IMR-90 (cell line): ENCODE data around the gene CLEC16A. TPM values are rescaled to one million over a fixed set of nuclear protein-coding genes. Genes with fewer than 3 reads are reported as not detected.

Experiments
- ATAC-seq: fragments of 200-7000 bp; cut with Tn5 transposase; 2 replicates; pipeline ENCODE4 v1.9.1; 2020; ENCODE audit warnings: low read depth, mild to moderate bottlenecking, moderate library complexity
- BruUV-seq: library from RNA; stranded (reverse); fragments of 400-500 nt; replicated peaks from 2 replicates; lab custom pipeline; 2021; lab: Mats Ljungman, UMichigan
- CTCF ChIA-PET: fragments of 300-600 bp; formaldehyde crosslinking; extraction: SDS; loops from one replicate; lab custom pipeline; 2021; ENCODE audit warnings: antibody characterized with exemption; lab: Yijun Ruan, JAX
- POLR2A ChIA-PET: fragments of 300-600 bp; sonication (Branson Sonifier 250); formaldehyde crosslinking; loops from one replicate; lab custom pipeline; 2022; ENCODE audit warnings: antibody characterized with exemption; ENCODE audit not compliant: unreplicated experiment; lab: Charles Lee
- DNase-seq: peaks from one replicate; pipeline ENCODE4 v3.0.0; 2013
- H2AFZ ChIP-seq: replicated peaks from 2 replicates; pipeline ENCODE3; 2013; ENCODE audit warnings: low read length, mild to moderate bottlenecking; ENCODE audit not compliant: poor library complexity
- H2AK5ac ChIP-seq: 2 replicates; pipeline ENCODE4 v1.6.1; 2013; ENCODE audit warnings: low read depth, low read length, inconsistent platforms
- H2AK9ac ChIP-seq: replicated peaks from 2 replicates; pipeline ENCODE3; 2013; ENCODE audit warnings: mild to moderate bottlenecking, low read depth, low read length, moderate library complexity; ENCODE audit not compliant: poor library complexity
- H2BK120ac ChIP-seq: 2 replicates; pipeline ENCODE4 v1.6.1; 2013; ENCODE audit warnings: low read depth, low read length, inconsistent platforms
- H2BK15ac ChIP-seq: 3 replicates; pipeline ENCODE4 v1.6.1; 2013; ENCODE audit warnings: low read depth, low read length, inconsistent platforms
- H2BK20ac ChIP-seq: 2 replicates; pipeline ENCODE4 v1.6.1; 2013; ENCODE audit warnings: low read depth, mild to moderate bottlenecking, inconsistent platforms, low read length, moderate library complexity
- H2BK5ac ChIP-seq: 2 replicates; pipeline ENCODE4 v1.6.1; 2013; ENCODE audit warnings: mild to moderate bottlenecking, low read depth, low read length, inconsistent platforms; ENCODE audit not compliant: poor library complexity, severe bottlenecking
- H3K14ac ChIP-seq: replicated peaks from 2 replicates; pipeline ENCODE4 v1.6.1; 2013; ENCODE audit warnings: low read depth, low read length, inconsistent platforms
- H3K18ac ChIP-seq: 2 replicates; pipeline ENCODE4 v1.6.1; 2013; ENCODE audit warnings: low read depth, low read length, control low read depth
- H3K23ac ChIP-seq: 2 replicates; pipeline ENCODE4 v1.6.1; 2013; ENCODE audit warnings: low read depth, low read length, inconsistent platforms
- H3K27ac ChIP-seq: 2 replicates; pipeline ENCODE4 v1.5.1; 2013; ENCODE audit warnings: mild to moderate bottlenecking, control low read depth, low read length; ENCODE audit not compliant: insufficient read depth
- H3K27me3 ChIP-seq: 2 replicates; pipeline ENCODE4 v1.6.1; 2013; ENCODE audit warnings: low read length; ENCODE audit not compliant: control insufficient read depth, insufficient read depth
- H3K36me3 ChIP-seq: 2 replicates; pipeline ENCODE4 v1.6.1; 2013; ENCODE audit warnings: low read length, mixed read lengths; ENCODE audit not compliant: control insufficient read depth, insufficient read depth
- H3K4ac ChIP-seq: 2 replicates; pipeline ENCODE4 v1.6.1; 2013; ENCODE audit warnings: low read depth, low read length, inconsistent platforms
- H3K4me1 ChIP-seq: 2 replicates; pipeline ENCODE4 v1.6.1; 2013; ENCODE audit warnings: low read length, mixed read lengths; ENCODE audit not compliant: control insufficient read depth, insufficient read depth
- H3K4me2 ChIP-seq: 2 replicates; pipeline ENCODE4 v1.6.1; 2013; ENCODE audit warnings: low read depth, mild to moderate bottlenecking, control low read depth, low read length, moderate library complexity
- H3K4me3 ChIP-seq: 2 replicates; pipeline ENCODE4 v1.5.1; 2013; ENCODE audit warnings: low read depth, mild to moderate bottlenecking, control low read depth, low read length, moderate library complexity; ENCODE audit not compliant: insufficient read depth
- H3K56ac ChIP-seq: 2 replicates; pipeline ENCODE4 v1.6.1; 2013; ENCODE audit warnings: low read length, inconsistent platforms; ENCODE audit not compliant: insufficient read depth; ENCODE audit errors: extremely low read depth
- H3K79me1 ChIP-seq, 2 experiments: 2 replicates each; pipeline ENCODE4 v1.6.1; 2013; ENCODE audit warnings: low read length in 2 of 2, inconsistent platforms in 1 of 2, low read depth in 1 of 2
- H3K9ac ChIP-seq: 2 replicates; pipeline ENCODE4 v1.6.1; 2013; ENCODE audit warnings: low read depth, low read length, control low read depth
- H3K9me1 ChIP-seq: 2 replicates; pipeline ENCODE4 v1.6.1; 2013; ENCODE audit warnings: low read length, inconsistent platforms; ENCODE audit not compliant: insufficient read depth
- H3K9me3 ChIP-seq: 2 replicates; pipeline ENCODE4 v1.6.1; 2013; ENCODE audit warnings: low read length; ENCODE audit not compliant: control insufficient read depth, insufficient read depth
- H4K20me1 ChIP-seq: 2 replicates; pipeline ENCODE4 v1.6.1; 2013; ENCODE audit warnings: low read length, inconsistent platforms; ENCODE audit not compliant: insufficient read depth
- H4K5ac ChIP-seq: 2 replicates; pipeline ENCODE4 v1.6.1; 2013; ENCODE audit warnings: mild to moderate bottlenecking, low read depth, low read length, control low read depth
- H4K8ac ChIP-seq, 2 experiments: 2 replicates each; pipeline ENCODE4 v1.6.1; 2013; ENCODE audit warnings: low read depth in 2 of 2, low read length in 2 of 2, control low read depth in 1 of 2, inconsistent platforms in 1 of 2
- H4K91ac ChIP-seq: 2 replicates; pipeline ENCODE4 v1.6.1; 2013; ENCODE audit warnings: low read depth, low read length, inconsistent platforms; ENCODE audit not compliant: insufficient read depth
- BHLHE40 ChIP-seq: fragments of 150-350 bp; IDR thresholded peaks from 2 replicates; pipeline ENCODE4 v1.6.1; 2016; ENCODE audit warnings: mild to moderate bottlenecking, low read depth, low read length
- CEBPB ChIP-seq: IDR thresholded peaks from 2 replicates; pipeline ENCODE4 v1.6.1; 2012; ENCODE audit warnings: low read depth, low read length, improper control_type of control experiment
- CHD1 ChIP-seq: IDR thresholded peaks from 2 replicates; pipeline ENCODE4 v1.6.1; 2012; ENCODE audit warnings: low read depth, low read length, improper control_type of control experiment
- ELK1 ChIP-seq: fragments of 150-350 bp; IDR thresholded peaks from 2 replicates; pipeline ENCODE4 v1.6.1; 2016; ENCODE audit warnings: low read depth, mild to moderate bottlenecking, low read length, moderate library complexity, borderline replicate concordance
- FOS ChIP-seq: fragments of 150-350 bp; IDR thresholded peaks from 2 replicates; pipeline ENCODE4 v1.6.1; 2016; ENCODE audit warnings: low read depth, low read length
- MAFK ChIP-seq: IDR thresholded peaks from 2 replicates; pipeline ENCODE4 v1.6.1; 2012; ENCODE audit warnings: low read depth, low read length, improper control_type of control experiment
- MAZ ChIP-seq: IDR thresholded peaks from 2 replicates; pipeline ENCODE4 v1.6.1; 2012; ENCODE audit warnings: low read depth, mild to moderate bottlenecking, low read length, improper control_type of control experiment, moderate library complexity, borderline replicate concordance
- MXI1 ChIP-seq: IDR thresholded peaks from 2 replicates; pipeline ENCODE4 v1.6.1; 2012; ENCODE audit warnings: low read depth, mild to moderate bottlenecking, low read length, moderate library complexity, borderline replicate concordance
- NFE2L2 ChIP-seq: fragments of 150-350 bp; IDR thresholded peaks from 2 replicates; pipeline ENCODE4 v1.6.1; 2016; ENCODE audit warnings: low read depth, mild to moderate bottlenecking, low read length
- POLR2A ChIP-seq: IDR thresholded peaks from 2 replicates; pipeline ENCODE4 v1.6.1; 2012; ENCODE audit warnings: mild to moderate bottlenecking, low read depth, low read length
- RCOR1 ChIP-seq: IDR thresholded peaks from 2 replicates; pipeline ENCODE4 v1.6.1; 2012; ENCODE audit warnings: mild to moderate bottlenecking, low read length, improper control_type of control experiment; ENCODE audit not compliant: insufficient replicate concordance
- RFX5 ChIP-seq: IDR thresholded peaks from 2 replicates; pipeline ENCODE4 v1.8.0; 2012; ENCODE audit warnings: low read depth, mild to moderate bottlenecking, low read length, moderate library complexity
- SMC3 ChIP-seq: fragments of 150-350 bp; IDR thresholded peaks from 2 replicates; pipeline ENCODE4 v1.6.1; 2016; ENCODE audit warnings: low read depth, mild to moderate bottlenecking, antibody characterized with exemption, low read length, moderate library complexity
- USF2 ChIP-seq: fragments of 150-350 bp; IDR thresholded peaks from 2 replicates; pipeline ENCODE4 v1.6.1; 2017; ENCODE audit warnings: mild to moderate bottlenecking, antibody characterized with exemption, low read length, low read depth
- WGBS, 2 experiments: methylation state at CpG; one replicate each; pipeline versions ENCODE4 v1.1.5 to v1.1.7; 2013; ENCODE audit warnings: missing lambda C conversion rate in 2 of 2; ENCODE audit not compliant: insufficient read length in 1 of 2; ENCODE audit errors: extremely low coverage in 2 of 2; 5-methylcytosine and 5-hydroxymethylcytosine counted together
- dilution Hi-C: fragments of 300-500 bp; cut with HindIII; formaldehyde crosslinking; loops from one replicate; pipeline ENCODE4 v1.14.3; 2018; ENCODE audit warnings: low sequenced_read_pairs; ENCODE audit not compliant: unreplicated experiment
- in situ Hi-C: fragments of 300-500 bp; cut with MboI; formaldehyde crosslinking; loops from 3 replicates; pipeline ENCODE4 v1.14.3; 2019; ENCODE audit warnings: low sequenced_read_pairs, inconsistent platforms, mixed read lengths
- intact Hi-C: fragments of 100-400 bp; cut with micrococcal nuclease; formaldehyde crosslinking; loops from 2 replicates; pipeline ENCODE4 v1.10.0; 2022
- polyA plus RNA-seq, 3 experiments: library from polyadenylated mRNA; depleted of rRNA; stranded (reverse); fragments of >200 nt; gene quantifications; 2 replicates each; pipeline ENCODE4 v1.2.3, GENCODE V29; 2012; ENCODE audit warnings: low replicate concordance in 1 of 3
- total RNA-seq: library from RNA; depleted of rRNA; stranded (reverse); fragments of >200 nt; gene quantifications from 2 replicates; pipeline ENCODE4 v1.2.3, GENCODE V29; 2012

CLEC16A gene
- total and polyA plus RNA-seq, 2 of the 4 experiments (the other 2 are of a cell fraction), result 15.9 to 16.5 TPM

- no peak for TF ChIP-seq MXI1
These were observed 140.6 kb downstream of the CLEC16A start (continued) for GRCh38 chr16:11084876-11085485.

- H3K23ac ChIP-seq, result peak overlapping the region; percentile 46; the same call in 1 of the 2 replicates
- H2BK120ac ChIP-seq, result peak overlapping the region; percentile 94
- peak overlapping the region; percentile 69 to 79; a peak in 3 of 4 replicates for H4K8ac ChIP-seq
- intact Hi-C loops, result loop anchor here (5.0 kb wide), 2 partner anchors 54 to 166 kb away; no protein-coding TSS in a partner anchor
- H3K4me2 ChIP-seq, result no peak overlapping the region
- peaks cover 0 to 54% of the 10 kb centered on the region in 2 experiments for H3K79me1 ChIP-seq
- WGBS, 2 experiments, result 100% methylated on average over 1 of the region's 5 CpGs; no CpG with 5 or more reads in 1 of the 2 experiments
- H3K27ac ChIP-seq, result peak overlapping the region; percentile 83; the same call in 1 of the 2 replicates
- H3K18ac ChIP-seq, result peak overlapping the region; percentile 94
- in situ Hi-C loops, result no loop called here
- H3K4ac ChIP-seq, result peak overlapping the region; percentile 96
- peak overlapping the region; percentile 98; the same call in 2 of the 3 replicates for H2BK15ac ChIP-seq
- no peak for ATAC-seq
- H4K20me1 ChIP-seq, result 0 out of 2 replicates have a peak, but pooled peaks cover 3% of the 10 kb centered on the region
- peak overlapping the region; percentile 84 for H2BK20ac ChIP-seq
- H2AK9ac ChIP-seq, result no peak overlapping the region
- H3K4me3 ChIP-seq, result no peak overlapping the region
- H3K4me1 ChIP-seq, result peaks cover 47% of the 10 kb centered on the region
- BruUV-seq, result no TSS peak
- peak overlapping the region; percentile 94; the same call in 1 of the 2 replicates for H4K5ac ChIP-seq
- peak overlapping the region; percentile 26 for H2BK5ac ChIP-seq
- no peak for DNase-seq
- no peak overlapping the region for H2AFZ ChIP-seq
- H3K14ac ChIP-seq, result peak overlapping the region; percentile 86; the same call in 1 of the 2 replicates
- no peaks in the 10 kb centered on the region for H3K9me3 ChIP-seq
- dilution Hi-C loops, result no loop called here
- POLR2A ChIA-PET, result no interaction called here
- H3K9ac ChIP-seq, result no peak overlapping the region
- no peaks in the 10 kb centered on the region for H3K27me3 ChIP-seq
- peaks cover 46% of the 10 kb centered on the region for H3K9me1 ChIP-seq
- H4K91ac ChIP-seq, result peak overlapping the region; percentile 95
- H3K36me3 ChIP-seq, result no peaks in the 10 kb centered on the region
- CTCF ChIA-PET, result no interaction called here
- peak overlapping the region; percentile 96 for H2AK5ac ChIP-seq
- no peak overlapping the region for H3K56ac ChIP-seq
- TF ChIP-seq MAZ (no peak), USF2 (no peak), SMC3 (no peak), FOS (no peak), RCOR1 (no peak), ELK1 (no peak), NFE2L2 (no peak), CHD1 (no peak), MXI1 (no peak), MAFK (no peak), POLR2A (no peak), RFX5 (no peak), BHLHE40 (no peak), CEBPB (no peak)
These were observed 141.6 kb downstream of the CLEC16A start for GRCh38 chr16:11085916-11086315.
